LNCAP (cell line): ENCODE results near the gene ZP1.

ENCODE experiments used
- TF ChIP-seq, protein P1 (sequence below): fragments of 450-650 bp; IDR thresholded peaks from 2 replicates; pipeline ENCODE4 v1.5.1; 2017; ENCODE audit warnings: mild to moderate bottlenecking

The ZP1 gene

DNA sequence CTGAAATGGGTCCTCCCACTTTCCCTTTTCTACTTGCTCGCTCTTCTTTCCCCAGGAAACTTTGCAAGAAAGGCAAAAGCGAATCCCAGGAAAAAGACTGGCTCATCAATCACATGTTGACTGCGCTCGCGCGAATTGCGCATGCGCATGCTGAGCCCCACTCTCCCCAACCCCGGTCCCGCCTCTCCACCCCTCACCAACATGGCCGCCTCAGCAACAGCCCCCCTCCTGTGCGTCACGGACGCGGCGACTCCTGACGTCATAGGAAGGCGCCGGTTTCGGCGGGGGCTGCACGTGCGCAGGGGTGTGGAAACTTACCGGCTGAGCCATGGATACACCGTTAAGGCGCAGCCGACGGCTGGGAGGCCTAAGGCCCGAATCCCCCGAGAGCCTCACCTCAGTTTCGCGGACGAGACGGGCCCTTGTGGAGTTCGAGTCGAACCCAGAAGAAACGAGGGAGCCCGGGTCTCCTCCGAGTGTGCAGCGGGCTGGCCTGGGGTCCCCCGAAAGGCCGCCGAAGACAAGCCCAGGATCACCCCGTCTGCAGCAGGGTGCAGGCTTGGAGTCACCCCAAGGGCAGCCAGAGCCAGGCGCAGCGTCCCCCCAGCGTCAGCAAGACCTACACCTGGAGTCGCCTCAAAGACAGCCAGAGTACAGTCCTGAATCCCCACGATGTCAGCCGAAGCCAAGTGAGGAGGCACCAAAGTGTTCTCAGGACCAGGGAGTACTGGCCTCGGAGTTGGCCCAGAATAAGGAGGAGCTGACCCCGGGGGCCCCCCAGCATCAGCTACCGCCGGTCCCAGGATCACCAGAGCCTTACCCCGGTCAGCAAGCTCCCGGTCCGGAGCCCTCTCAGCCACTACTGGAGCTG is 25.3 kb upstream of the ZP1 start, which contains the start of gene CCDC86:
TSS of gene CCDC86 (plus strand) at position 317 of the 871 bp plus-strand sequence. CDS start at position 329, 12 bp downstream.
- TF ChIP-seq, protein P1, sequence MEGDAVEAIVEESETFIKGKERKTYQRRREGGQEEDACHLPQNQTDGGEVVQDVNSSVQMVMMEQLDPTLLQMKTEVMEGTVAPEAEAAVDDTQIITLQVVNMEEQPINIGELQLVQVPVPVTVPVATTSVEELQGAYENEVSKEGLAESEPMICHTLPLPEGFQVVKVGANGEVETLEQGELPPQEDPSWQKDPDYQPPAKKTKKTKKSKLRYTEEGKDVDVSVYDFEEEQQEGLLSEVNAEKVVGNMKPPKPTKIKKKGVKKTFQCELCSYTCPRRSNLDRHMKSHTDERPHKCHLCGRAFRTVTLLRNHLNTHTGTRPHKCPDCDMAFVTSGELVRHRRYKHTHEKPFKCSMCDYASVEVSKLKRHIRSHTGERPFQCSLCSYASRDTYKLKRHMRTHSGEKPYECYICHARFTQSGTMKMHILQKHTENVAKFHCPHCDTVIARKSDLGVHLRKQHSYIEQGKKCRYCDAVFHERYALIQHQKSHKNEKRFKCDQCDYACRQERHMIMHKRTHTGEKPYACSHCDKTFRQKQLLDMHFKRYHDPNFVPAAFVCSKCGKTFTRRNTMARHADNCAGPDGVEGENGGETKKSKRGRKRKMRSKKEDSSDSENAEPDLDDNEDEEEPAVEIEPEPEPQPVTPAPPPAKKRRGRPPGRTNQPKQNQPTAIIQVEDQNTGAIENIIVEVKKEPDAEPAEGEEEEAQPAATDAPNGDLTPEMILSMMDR: no peak

DNA sequence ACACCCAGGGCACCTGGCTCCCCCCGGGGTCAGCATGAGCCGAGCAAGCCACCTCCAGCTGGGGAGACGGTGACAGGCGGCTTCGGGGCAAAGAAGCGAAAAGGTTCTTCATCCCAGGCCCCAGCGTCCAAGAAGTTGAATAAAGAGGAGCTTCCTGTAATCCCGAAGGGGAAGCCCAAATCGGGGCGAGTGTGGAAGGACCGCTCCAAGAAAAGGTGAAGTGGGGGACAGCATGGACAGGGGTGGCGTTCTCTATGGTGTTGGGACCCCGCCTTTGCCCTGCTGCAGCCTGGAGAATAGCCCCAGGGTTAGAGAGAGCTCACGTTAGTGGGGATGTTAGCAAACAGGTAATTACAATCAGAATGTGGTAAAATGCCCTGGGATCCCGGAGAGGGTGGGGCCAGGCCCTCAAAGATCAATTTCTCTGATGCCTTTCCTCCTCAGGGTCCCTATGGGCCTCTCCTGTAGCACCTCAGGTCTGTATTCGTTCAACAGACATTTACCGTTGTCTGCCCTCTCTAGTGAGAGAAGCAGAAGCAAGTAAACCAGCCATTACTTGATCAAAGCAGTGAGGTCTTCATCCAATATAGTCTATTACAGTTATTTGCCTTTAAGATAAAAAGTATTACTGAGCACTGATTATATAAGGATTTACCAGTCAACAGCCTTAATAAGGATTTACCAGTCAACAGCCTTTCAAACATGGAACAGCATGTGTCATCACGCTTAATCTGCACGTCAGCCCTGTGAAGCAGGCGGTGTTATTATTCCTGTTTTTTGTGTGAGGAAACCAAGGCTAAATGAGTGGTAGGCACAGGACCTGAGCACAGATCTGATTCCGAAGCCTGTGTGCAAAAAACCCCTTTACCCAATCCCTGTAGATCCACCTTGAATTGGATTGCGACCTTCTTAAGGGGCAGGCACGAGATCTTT is 24.4 kb upstream of the ZP1 start:
- TF ChIP-seq, protein P1: no peak

DNA sequence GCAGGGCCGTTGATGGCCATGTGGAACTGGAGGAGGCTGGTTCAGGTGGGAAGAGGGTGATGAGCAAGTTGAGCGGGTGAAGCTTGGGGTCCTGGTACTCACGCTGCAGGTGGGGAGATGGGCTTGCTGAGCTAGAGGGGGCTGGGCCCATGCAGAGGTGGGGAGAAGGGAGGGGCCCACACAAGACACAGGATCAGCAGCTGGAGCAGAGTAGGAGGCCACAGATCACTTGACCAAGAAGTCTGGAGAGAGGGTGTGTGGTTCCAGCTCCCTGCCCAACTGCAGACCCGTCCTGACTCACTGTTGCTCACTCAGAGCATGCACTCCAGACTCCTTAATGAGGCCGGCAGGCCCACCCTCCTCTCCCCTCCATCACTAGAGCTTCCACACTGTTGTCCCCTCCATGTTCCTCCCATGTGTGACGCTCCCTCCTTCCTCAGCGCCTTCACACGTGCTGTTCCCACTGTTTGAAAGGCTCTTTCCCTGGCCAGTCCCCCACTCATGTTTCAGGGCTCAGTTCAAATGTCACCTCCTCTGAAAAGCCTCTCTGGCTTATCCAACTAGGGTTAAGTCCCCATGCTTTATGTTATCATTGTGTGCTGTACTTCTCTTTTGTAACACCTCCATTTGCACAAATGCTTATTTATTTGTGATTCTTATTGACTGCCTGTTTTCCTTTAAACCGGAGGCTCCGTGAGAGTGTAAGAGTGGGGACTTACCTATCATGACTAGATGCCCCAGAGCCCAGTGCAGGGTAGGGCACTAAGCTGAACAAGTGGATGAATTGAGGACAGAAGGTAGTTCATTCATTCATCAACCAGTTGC is 23.1 kb upstream of the ZP1 start:
- TF ChIP-seq, protein P1: no peak

DNA sequence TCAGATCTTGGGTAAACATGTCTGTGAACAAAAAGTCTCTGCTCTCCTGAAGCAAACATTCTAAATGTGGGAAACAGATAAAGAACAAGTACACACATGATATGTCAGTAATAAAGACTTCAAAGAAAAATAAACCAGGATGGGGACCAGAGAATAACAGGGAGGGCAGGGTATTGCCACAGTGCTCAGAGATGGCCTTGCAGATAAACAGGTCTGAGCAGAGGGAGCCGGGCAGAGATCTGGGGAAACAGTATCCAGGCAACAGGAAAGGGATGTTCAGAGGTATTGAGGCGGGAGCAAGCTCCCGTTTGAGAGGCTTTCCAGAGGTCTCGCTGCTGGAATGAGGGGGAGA is 22.5 kb upstream of the ZP1 start:
- TF ChIP-seq, protein P1: no peak

DNA sequence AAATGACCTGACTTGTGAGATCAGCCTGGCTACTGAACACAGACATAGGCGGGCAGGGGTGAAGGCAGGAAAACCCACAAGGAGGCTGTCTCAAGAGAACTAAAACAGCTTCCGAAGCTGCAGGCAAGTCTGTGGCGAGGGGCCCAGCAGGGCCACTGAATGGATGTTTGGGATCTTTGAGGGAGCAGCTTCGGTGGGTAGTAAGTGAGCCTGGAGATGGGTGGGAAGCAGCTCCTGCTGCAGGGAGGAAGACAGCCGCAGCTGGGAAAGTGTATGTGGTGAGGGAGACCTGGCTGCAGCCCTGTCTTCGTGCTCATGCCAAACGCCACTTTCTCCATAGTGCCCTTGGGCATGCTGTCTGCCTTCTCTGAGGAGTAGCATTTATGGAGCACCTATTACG is 22.0 kb upstream of the ZP1 start:
- TF ChIP-seq, protein P1: no peak

DNA sequence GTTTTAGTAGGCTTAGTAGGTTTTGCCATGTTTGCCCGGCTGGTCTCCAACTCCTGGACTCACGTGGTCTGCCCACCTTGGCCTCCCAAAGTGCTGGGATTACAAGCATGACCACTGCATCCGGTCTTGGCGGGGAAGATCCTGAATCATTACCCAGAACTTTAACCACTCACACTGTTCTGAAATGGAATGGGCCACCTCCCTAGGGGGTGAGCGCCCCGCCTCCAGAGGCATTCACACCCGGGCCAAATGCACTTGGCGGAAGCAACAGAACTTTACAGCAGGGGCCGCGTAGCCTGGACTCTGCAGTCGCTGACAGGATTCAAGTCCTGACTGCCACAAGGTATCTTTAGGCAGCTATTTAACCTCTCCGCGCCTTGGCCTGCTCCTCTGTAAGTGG is 20.1 kb upstream of the ZP1 start:
- TF ChIP-seq, protein P1: no peak

DNA sequence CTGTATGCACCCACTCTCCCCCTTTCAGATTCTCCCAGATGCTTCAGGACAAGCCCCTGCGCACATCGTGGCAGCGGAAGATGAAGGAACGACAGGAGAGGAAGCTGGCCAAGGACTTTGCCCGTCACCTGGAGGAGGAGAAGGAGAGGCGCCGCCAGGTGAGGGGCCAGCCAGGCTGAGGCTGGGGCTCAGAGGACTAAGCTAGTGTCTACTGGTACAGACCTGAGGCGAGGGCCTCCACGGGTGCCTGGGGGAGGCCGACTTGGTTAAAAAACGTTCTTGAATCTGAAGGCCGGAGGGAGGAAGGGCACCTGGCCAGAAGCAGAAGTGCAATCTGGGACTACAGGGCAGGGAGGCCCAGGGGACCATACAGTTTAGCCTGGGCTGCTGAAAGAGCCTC is 19.4 kb upstream of the ZP1 start:
- TF ChIP-seq, protein P1: no peak
